ENCODE results near the gene GSN. TPM values are rescaled to one million over a fixed set of nuclear protein-coding genes. Genes with fewer than 3 reads are reported as not detected.

The GSN gene
- polyA plus RNA-seq, 3 donors: 67.4 to 187 (median 95.8) TPM

DNA sequence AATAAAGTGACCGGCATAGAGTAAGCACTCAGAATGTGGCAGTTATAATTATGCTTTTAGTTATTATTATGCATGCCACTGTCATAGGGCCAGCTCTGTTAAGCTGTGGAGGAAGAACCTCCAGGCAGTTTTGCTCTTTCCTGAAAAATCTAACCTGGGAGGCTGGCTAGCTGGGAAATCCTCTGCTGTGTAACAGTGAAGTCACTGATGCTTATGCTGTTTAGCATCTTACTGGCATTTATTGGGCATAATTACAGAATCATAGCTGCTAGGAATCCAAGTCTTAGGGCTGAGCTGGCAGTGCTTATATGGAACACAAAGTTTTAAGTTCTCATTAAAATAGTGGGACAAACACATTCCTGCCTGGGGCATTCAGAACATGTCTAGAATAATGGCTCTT is 5.5 kb upstream of the GSN start:
- Histone ChIP-seq H3K9ac (ENCODE audit: insufficient read depth, low read length, poor library complexity, severe bottlenecking) (no peak overlapping the region), H3K9me3 (replicated peaks in 1 of 2; ENCODE audit: control insufficient read depth in 1 of 2, insufficient read depth in 1 of 2, low read length in 2 of 2) (no peaks in the 10 kb centered on the region), H4K20me1 (ENCODE audit: insufficient read depth, low read length) (no peaks in the 10 kb centered on the region), H3K27me3 (ENCODE audit: control insufficient read depth in 2 of 2, insufficient read depth in 2 of 2, low read length in 2 of 2) (no peaks in the 10 kb centered on the region), H3K36me3 (replicated peaks in 1 of 2; ENCODE audit: control insufficient read depth in 1 of 2, insufficient read depth in 2 of 2, low read length in 2 of 2) (no peaks in the 10 kb centered on the region), H3K4me3 (replicated peaks in 1 of 3; ENCODE audit: low read depth in 2 of 3, low read length in 3 of 3) (no peak overlapping the region), H3K27ac (ENCODE audit: low read depth in 1 of 2, low read length in 2 of 2) (no peak overlapping the region), H2AFZ (ENCODE audit: insufficient read depth, low read depth, low read length, poor library complexity, severe bottlenecking) (no peak overlapping the region), H3K4me1 (ENCODE audit: control insufficient read depth in 1 of 2, insufficient read depth in 2 of 2, low read length in 2 of 2) (peaks cover 24 to 28% of the 10 kb centered on the region in 2 donors), H3K79me2 (ENCODE audit: insufficient read depth, low read length) (no peaks in the 10 kb centered on the region), H3K4me2 (replicated peaks; ENCODE audit: extremely low read depth, low read length, poor library complexity, severe bottlenecking) (no peak overlapping the region)
- peaks cover 3 to 4% of the 10 kb centered on the region in 2 donors for H3K36me3 Mint-ChIP-seq
- peaks cover 3 to 4% (median 3%) of the 10 kb centered on the region in 3 donors for H3K27me3 Mint-ChIP-seq (ENCODE audit: low read depth in 3 of 3)
- no peak overlapping the region for H3K27ac Mint-ChIP-seq
- no CpG with 5 or more reads among the region's 1 CpG for WGBS (ENCODE audit: insufficient coverage)
- intact Hi-C loops (cut with micrococcal nuclease): loop anchor here in 1 of 2 donors (10.0 kb wide), 1 partner anchor 48 kb away; no protein-coding TSS in a partner anchor
- no peak for DNase-seq
- peaks cover 0 to 2% (median 0%) of the 10 kb centered on the region in 7 donors for H3K9me3 Mint-ChIP-seq
- no peak overlapping the region for H3K4me3 Mint-ChIP-seq
- peaks cover 44% of the 10 kb centered on the region for H3K4me1 Mint-ChIP-seq
- TF ChIP-seq CTCF (IDR thresholded peaks at IDR 0.05): no peak

GRCh38 chr9:121262953-121263352 is 5.0 kb upstream of the GSN start:
- Histone ChIP-seq H3K4me3 (replicated peaks in 1 of 3; ENCODE audit: low read depth in 2 of 3, low read length in 3 of 3) (no peak overlapping the region), H3K79me2 (ENCODE audit: insufficient read depth, low read length) (no peaks in the 10 kb centered on the region), H3K4me2 (replicated peaks; ENCODE audit: extremely low read depth, low read length, poor library complexity, severe bottlenecking) (no peak overlapping the region), H3K27ac (ENCODE audit: low read depth in 1 of 2, low read length in 2 of 2) (no peak overlapping the region), H3K27me3 (ENCODE audit: control insufficient read depth in 2 of 2, insufficient read depth in 2 of 2, low read length in 2 of 2) (no peaks in the 10 kb centered on the region), H3K36me3 (replicated peaks in 1 of 2; ENCODE audit: control insufficient read depth in 1 of 2, insufficient read depth in 2 of 2, low read length in 2 of 2) (no peaks in the 10 kb centered on the region), H3K4me1 (ENCODE audit: control insufficient read depth in 1 of 2, insufficient read depth in 2 of 2, low read length in 2 of 2) (peaks cover 23 to 28% of the 10 kb centered on the region in 2 donors), H3K9ac (ENCODE audit: insufficient read depth, low read length, poor library complexity, severe bottlenecking) (no peak overlapping the region), H3K9me3 (replicated peaks in 1 of 2; ENCODE audit: control insufficient read depth in 1 of 2, insufficient read depth in 1 of 2, low read length in 2 of 2) (no peaks in the 10 kb centered on the region), H2AFZ (ENCODE audit: insufficient read depth, low read depth, low read length, poor library complexity, severe bottlenecking) (no peak overlapping the region), H4K20me1 (ENCODE audit: insufficient read depth, low read length) (no peaks in the 10 kb centered on the region)
- peaks cover 0 to 2% (median 0%) of the 10 kb centered on the region in 7 donors for H3K9me3 Mint-ChIP-seq
- no peak for DNase-seq
- H3K27ac Mint-ChIP-seq: no peak overlapping the region
- intact Hi-C loops (cut with micrococcal nuclease): loop anchor here in 1 of 2 donors (10.0 kb wide), 1 partner anchor 48 kb away; no protein-coding TSS in a partner anchor
- peaks cover 3 to 4% of the 10 kb centered on the region in 2 donors for H3K36me3 Mint-ChIP-seq
- H3K4me1 Mint-ChIP-seq: peaks cover 43% of the 10 kb centered on the region
- H3K4me3 Mint-ChIP-seq: no peak overlapping the region
- peaks cover 1 to 4% (median 3%) of the 10 kb centered on the region in 3 donors for H3K27me3 Mint-ChIP-seq (ENCODE audit: low read depth in 3 of 3)
- WGBS (ENCODE audit: insufficient coverage): 83% methylated on average over 1 of the region's 5 CpGs
- no peak for TF ChIP-seq CTCF (IDR thresholded peaks at IDR 0.05)

Measured in CD14-positive monocyte (primary cell).